Neural progenitor cell (in vitro differentiated cells): ENCODE measurements around the gene NHLH2.

ENCODE experiments used
- CTCF ChIP-seq: fragments of 200-600 bp; sonication (generic); IDR thresholded peaks from 2 replicates; pipeline ENCODE4 v1.5.1; 2017; ENCODE audit warnings: antibody characterized with exemption, mild to moderate bottlenecking
- EZH2 ChIP-seq: fragments of 200-600 bp; sonication (generic); IDR thresholded peaks from 2 replicates; pipeline ENCODE4 v1.6.1; 2017; ENCODE audit warnings: antibody characterized with exemption, mild to moderate bottlenecking, moderate library complexity

GRCh38 chr1:115873184-115873583 is 32.3 kb upstream of the NHLH2 start:
- no peak for TF ChIP-seq CTCF
- TF ChIP-seq EZH2, result no peak
